GM20431 (cell line): ENCODE results near the gene HAP1.
"Not testable (repeated sequence)": the region's sequence is repeated elsewhere in the genome, so short reads cannot be mapped to it uniquely, and the experiment has no call there.

Experiments
- in situ Hi-C: fragments of 300-500 bp; cut with MseI, MboI; formaldehyde crosslinking; loops from one replicate; pipeline ENCODE4 v1.15.0; 2020; ENCODE audit warnings: low sequenced_read_pairs; ENCODE audit not compliant: unreplicated experiment

The HAP1 gene

GRCh38 chr17:41734139-41734948 lies at the start of gene HAP1:
HAP1 (minus strand) TSS chr17:41734643; CDS start chr17:41734634, 9 bp downstream.
- in situ Hi-C loops, result loop anchor here (10.0 kb wide), 1 partner anchor 70 kb away; no protein-coding TSS in a partner anchor

GRCh38 chr17:41782142-41782541 lies 47.7 kb upstream of the HAP1 start:
- in situ Hi-C loops, result no loop called here

GRCh38 chr17:41781404-41782110 lies 47.1 kb upstream of the HAP1 start:
- in situ Hi-C loops, result no loop called here

GRCh38 chr17:41779954-41780353 lies 45.5 kb upstream of the HAP1 start:
- in situ Hi-C loops, result no loop called here

- in situ Hi-C loops, result no loop called here
Observed at GRCh38 chr17:41777574-41778188, 43.2 kb upstream of the HAP1 start.

- in situ Hi-C loops, result no loop called here
Observed at GRCh38 chr17:41777157-41777573, 42.7 kb upstream of the HAP1 start.

GRCh38 chr17:41776262-41776900 lies 41.9 kb upstream of the HAP1 start:
- in situ Hi-C loops, result not testable (repeated sequence)

- in situ Hi-C loops, result no loop called here
Observed at GRCh38 chr17:41775394-41776226, 41.2 kb upstream of the HAP1 start.

GRCh38 chr17:41773731-41774193 lies 39.3 kb upstream of the HAP1 start:
- in situ Hi-C loops, result no loop called here

GRCh38 chr17:41773190-41773588 lies 38.7 kb upstream of the HAP1 start:
- in situ Hi-C loops, result no loop called here

GRCh38 chr17:41772586-41773189 lies 38.2 kb upstream of the HAP1 start:
- in situ Hi-C loops, result no loop called here

- in situ Hi-C loops, result no loop called here
Observed at GRCh38 chr17:41772218-41772585, 37.8 kb upstream of the HAP1 start.

GRCh38 chr17:41771389-41772206 lies 37.2 kb upstream of the HAP1 start:
- in situ Hi-C loops, result no loop called here

- in situ Hi-C loops, result no loop called here
Observed at GRCh38 chr17:41769985-41770384, 35.5 kb upstream of the HAP1 start.

GRCh38 chr17:41769346-41769862 lies 35.0 kb upstream of the HAP1 start:
- in situ Hi-C loops, result no loop called here

- in situ Hi-C loops, result no loop called here
Observed at GRCh38 chr17:41768682-41769288, 34.3 kb upstream of the HAP1 start.

GRCh38 chr17:41767324-41768042 lies 33.0 kb upstream of the HAP1 start:
- in situ Hi-C loops, result no loop called here
